GM19468 (cell line): ENCODE results near the gene CCDC159.
"Not testable (repeated sequence)": the region's sequence is repeated elsewhere in the genome, so short reads cannot be mapped to it uniquely, and the experiment has no call there.

Source experiments
- ATAC-seq: cut with Tn5 transposase; IDR thresholded peaks from one replicate; pipeline ENCODE4 v1.9.1; 2021; ENCODE audit warnings: mild to moderate bottlenecking, moderate library complexity, moderate number of reproducible peaks; ENCODE audit not compliant: unreplicated experiment; ENCODE audit errors: extremely low read depth

The CCDC159 gene

DNA sequence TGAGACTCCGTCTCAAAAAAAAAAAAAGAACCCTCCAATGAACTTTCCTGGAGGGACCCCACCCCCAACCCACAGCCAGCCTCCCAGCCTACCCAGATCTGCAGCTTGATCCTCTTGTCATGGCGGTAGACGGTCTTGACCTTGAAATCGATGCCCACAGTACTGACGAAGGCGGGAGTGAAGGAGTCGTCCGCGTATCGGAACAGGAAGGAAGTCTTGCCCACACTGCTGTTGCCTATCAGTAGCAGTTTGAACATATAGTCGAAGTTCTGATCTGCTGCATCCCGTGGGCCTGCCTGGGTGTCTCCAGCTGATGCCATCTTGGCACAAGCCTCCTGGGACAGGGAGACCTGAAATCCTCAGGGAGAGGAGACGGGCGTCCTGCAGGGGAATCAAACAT is 9.2 kb upstream of the CCDC159 start:
- no peak for ATAC-seq

DNA sequence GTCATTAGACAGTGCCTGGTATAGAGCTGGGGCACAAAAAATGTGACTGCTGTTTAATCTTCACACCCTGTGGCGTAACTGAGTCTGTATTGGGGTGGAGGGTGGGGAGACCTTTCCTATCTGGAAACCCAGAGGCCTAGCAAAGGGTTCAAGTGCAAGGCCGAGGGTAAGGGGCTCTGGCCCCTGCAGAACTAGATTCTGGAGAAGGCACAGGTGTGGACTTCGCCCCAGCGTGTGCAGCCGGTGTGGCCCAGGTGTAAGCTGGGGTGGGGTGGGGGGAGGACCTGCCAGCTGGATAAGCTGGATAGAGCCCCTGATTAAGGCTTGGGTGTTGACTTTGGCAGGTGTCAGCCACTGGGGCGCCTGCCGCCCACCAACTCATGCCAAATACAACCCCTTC is 8.2 kb upstream of the CCDC159 start:
- ATAC-seq: no peak

DNA sequence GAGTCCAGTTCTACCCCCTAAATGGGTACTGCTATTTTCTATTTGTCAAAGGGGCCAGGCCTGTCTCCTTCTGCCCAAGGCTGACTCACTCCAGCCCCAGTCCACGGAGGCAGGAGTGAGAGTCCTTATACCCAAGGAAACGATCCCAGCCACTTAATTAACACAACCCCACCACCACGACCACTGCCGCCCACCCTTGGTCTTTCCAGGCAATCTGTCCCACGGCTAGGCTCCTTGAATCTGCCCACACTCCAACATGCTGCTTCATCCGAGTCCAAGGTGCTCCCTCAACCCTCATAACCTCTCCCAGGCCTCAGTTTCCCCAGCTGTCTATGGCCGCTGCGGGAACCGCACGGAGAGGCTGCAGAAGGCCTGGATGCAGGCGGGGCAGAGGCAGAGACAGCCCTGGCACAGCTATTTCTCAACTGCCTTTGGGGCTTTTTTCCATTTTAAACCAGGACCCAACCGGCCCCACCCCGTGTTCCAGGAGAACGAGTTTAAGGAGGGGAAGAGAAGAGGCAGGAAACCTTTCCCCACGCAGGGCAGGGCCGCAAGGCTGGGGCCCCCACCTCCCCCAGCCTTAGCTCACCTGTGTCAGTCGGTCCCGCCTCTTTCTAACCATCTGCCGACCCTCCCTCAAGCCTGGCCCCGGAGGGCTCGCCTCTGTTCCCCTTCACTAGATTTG is 7.6 kb upstream of the CCDC159 start:
- ATAC-seq: no peak

DNA sequence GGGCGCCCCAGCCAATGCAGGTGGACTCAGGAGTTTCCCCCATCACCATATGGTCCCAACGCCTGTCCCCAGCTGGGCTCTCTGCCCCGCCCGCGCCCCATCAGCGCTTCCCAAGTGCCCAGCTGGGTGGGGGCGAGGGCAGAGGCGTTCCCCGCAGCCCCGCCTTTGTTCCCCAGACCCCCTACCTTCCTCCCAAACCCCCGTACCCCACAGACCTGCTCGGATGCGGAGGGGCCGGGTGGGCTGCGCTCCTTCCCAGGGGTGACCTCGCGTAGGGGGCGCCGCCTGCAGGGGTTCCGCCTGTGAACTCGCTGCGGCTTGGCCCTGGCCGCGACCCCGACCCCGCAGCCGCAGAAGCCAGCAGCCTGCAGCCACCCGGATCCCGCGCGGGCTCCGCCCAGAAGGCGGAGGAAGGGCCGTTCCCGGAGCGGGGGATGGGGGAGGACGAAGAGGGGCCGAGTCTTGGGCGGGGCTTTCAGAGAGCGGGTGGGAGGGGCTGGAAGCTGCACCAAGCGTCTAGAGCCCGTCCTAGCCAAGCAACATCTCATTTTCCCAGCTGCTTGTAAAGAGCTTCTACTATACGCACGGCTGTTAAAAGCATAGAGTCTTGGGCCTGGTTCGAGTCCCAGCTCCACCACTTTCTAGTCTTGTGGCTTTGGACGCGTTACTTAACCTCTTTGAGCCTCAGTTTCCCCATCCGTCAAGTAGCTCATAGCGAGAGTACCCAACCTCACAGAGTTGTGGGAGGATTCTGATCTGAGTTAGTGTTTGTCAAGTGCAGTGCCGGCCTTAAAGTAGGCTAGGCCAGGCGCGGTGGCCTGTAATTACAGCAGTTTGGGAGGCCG is 6.8 kb upstream of the CCDC159 start, which contains the start of gene RAB3D:
Gene RAB3D, minus strand, starts transcription at position 404 of the 845 bp plus-strand sequence. CDS start 2,258 bp downstream, outside the sequence.
- no peak for ATAC-seq

DNA sequence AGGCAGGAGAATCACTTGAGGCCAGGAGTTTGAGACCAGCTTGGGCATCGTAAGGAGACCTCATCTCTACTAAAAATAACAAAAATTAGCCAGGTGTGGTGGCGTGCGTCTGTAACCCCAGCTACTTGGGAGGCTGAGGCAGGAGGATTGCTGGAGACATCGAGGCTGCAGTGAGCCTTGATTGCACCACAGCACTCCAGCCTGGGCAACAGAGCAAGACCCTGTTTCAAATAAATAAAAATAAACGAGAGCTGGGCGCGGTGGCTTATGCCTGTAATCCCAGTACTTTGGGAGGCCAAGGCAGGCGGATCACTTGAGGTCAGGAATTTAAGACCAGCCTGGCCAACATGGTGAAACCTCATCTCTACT is 6.2 kb upstream of the CCDC159 start:
- not testable (repeated sequence) for ATAC-seq

DNA sequence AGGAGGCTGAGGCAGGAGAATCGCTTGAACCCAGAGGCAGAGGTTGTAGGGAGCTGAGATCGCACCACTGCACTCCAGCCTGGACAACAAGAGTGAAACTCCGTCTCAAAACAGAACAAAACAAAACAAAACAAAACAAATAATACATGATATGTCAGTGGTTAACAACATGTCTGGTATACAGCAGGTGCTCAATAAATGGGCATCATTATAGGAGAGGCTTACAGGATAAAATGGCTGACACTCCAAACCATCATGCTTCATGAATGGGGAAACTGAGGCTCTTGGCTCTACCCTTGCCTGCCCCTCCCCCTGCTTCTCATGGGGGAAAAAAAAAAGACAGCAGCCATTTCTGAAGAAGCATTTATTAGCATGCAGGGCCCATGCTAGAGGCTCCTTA is 3.9 kb upstream of the CCDC159 start:
- ATAC-seq: no peak

DNA sequence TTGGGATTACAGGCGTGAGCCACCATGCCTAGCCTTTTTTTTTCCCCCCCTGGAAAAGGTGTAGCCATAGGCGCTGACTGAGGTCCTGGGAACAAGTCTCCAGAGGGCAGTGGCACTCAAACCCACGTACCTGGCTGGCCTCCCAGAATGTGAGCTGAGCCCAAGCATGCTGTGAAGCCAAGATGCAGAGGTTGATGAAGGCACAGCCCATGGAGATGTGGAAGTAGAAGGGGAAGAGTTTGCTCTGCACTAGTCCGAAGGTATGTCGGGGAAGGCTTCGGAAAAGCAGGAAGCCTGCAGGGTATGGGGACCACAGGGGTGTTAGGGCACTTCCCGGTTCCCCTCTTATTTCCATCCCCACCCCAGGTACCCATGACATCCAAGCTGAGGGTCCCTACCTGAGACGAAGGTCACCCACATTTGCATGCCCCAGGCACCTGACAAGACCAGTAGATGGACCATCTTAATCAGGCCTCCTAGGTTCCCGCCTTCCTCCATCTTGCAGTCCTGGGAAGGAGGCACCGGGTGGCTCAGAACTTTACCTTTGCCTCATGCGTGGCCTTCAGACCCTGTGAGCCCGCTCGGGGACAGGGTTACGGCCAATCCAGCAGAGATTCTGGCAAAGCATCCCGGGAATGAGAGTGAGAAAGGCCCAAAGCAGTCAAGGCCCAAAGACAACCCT is 1.1 kb upstream of the CCDC159 start:
- ATAC-seq: no peak

DNA sequence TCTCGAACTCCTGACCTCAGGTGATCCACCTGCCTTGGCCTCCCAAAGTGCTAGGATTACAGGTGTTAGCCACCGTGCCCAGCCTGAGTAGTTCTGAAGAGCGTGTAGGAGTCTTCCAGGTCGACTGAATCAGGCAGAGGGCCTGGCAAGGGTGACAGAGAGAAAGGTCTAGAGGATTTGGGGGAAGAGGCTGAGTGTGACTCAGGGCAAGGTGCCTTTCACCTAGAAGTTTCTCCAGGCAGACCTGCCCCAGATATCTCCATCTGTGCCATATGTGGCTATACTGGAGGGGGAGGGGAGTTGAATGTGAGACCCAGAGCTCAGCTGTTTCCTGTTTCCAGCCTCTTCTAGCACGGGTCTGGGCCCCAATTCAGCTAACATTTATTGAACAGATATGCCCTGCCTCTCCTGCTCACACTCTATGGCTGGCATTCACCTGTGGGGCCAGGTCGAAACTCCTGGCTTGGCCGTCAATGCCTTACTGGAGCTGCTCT is 1.3 kb downstream of the CCDC159 start:
- no peak for ATAC-seq

DNA sequence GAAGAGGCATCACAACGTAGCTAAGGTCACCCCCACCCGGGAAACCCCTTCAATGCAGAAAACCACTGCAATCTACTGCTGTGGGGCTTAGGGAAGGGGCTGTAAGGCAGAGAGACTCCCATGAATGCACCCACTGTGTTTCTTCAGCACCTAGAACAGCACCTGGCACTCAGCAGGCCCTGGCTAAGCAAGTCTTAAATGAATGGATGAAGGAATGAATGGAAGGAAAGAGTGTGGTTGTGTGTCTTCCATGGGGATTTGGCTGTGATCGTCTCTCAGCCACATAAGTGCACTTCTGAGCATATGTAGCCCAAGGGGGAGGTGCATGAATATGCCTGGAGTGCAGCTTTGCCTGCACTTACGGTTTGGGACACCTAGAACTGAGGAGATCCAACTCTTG is 2.9 kb downstream of the CCDC159 start:
- no peak for ATAC-seq

DNA sequence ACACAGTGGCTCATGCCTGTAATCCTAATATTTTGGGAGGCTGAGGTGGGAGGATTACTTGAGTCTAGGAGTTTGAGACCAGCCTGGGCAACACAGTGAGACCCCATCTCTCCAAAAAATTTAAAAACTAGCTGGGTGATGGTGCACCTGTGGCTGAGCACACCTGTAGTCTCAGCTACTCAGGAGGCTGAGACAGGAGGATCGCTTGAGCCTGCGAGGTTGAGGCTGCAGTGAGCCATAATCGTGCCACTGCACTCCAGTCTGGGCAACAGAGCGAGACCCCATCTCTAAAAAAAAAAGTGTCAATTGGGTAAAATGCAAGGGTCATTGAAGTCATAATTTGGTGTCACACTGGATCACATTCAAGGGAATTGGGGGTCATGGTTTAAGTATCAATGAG is 7.8 kb downstream of the CCDC159 start:
- ATAC-seq: not testable (repeated sequence)

DNA sequence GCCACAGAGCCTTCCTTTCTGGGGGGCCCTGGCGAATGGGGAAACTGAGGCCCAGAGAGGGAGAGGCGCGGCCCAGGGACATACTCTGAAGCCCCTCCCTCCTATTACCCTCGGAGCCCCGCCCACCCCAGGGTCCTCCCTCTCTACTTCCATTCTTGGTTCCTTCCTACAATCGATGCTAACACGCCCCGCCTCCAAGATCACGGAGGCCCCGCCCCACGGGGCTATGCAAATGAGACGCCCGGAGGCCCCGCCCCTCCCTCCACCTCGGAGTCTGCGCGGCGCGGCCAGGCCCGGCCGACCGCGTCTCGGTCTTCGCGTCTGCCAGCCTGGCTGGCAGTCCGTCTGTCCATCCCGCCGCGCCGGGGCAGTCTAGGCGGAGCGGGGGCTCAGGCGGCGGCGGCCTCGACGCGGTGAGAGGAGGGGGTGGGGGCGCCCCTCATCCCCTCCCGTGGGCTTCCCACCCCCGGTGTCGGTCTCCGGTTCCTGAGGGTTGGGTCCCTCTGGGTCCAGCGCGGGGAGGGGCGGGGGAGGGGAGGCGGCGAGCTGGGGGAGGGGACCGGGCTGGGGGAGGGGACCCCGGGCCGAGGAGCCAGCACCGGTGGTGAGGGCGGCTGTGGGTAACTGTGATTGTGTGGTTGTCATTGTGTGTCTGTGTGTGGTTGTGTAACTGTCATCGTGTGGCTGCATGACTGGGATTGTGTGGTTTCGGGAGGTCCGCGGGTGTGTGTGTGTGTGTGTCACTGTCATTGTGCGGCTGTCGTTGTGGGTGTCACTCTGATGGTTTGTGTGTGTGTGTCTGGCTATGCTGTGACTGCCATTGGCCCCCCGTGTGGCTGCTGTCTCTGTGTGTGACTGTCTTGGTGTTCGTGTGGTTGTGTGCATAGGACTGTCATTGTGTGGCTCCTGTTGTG is 9.1 kb downstream of the CCDC159 start, which contains the start of gene PLPPR2:
Gene PLPPR2, plus strand, starts transcription at position 273 of the 914 bp plus-strand sequence. CDS start 2,242 bp downstream, outside the sequence.
- ATAC-seq: no peak

DNA sequence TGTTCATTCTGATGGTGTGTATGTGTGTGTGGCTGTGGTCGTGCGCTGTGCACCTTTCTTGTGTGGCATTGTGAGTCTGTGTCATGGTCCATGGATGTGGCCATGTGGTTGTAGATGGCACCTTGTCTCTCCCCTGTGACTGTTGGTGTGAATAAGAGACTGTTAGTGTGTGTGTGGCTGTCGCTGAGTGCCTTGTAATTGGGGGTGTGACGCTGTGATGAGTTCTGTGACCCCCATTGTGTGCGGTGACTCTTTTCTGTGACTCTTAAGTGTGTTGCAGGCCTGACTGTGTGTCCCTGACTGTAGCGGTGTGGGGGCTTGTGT is 9.7 kb downstream of the CCDC159 start:
- no peak for ATAC-seq

DNA sequence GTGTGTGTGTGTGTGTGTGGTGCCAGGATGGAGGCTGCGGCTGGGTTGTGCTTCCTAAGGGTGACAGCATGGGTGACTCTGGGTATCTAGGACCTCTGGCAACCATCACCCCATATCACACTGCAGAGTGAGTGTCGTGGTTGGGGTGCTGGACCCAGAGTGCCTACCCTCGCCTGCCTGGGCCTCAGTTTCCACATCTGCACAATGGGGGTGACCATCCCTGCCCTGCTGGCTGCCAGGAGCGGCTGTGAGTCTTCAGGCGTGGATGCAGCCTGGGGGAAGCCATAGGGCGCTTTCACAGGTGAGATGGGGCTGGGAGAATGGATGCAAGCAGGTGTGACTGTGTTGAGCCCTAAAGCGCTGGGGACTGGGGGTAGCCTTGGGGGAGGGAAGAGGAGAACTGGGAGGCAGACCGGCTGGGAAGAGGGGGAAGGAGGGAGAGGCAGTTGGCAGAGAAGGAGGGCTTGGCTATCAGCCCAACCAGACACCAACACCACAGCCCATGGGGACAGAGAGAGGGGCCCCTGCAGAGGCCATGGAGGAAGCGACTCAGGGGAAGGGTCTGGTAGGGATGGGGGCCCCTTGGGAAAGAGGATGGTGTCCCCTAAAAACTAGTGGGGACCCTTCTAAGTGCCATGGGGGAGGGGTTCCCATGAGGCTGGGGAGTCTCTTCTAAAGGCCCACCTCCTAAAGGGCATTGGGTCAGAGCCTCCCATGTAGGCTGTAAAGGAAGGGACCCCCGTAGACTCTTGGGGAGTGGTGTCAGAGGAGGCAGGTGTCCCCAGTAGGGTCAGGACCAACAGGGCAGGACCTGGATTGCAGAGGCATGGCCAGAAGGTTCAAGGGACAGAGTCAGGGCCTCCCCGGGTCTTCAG is 10.6 kb downstream of the CCDC159 start:
- no peak for ATAC-seq

DNA sequence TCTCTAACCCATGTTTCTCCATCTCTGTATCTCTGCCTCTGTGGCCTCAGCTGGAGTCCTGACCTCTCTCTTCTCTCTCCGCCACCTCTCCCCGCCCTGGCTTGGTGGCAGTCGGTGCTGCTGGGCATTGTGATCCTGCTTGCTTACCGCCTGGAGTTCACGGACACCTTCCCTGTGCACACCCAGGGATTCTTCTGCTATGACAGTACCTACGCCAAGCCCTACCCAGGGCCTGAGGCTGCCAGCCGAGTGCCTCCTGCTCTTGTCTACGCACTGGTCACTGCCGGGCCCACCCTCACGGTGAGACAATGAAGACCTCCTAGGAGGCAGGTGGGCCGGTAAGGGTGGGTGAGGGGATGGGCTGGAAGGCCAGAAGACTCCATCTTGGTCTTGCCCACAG is 13.1 kb downstream of the CCDC159 start:
- no peak for ATAC-seq

DNA sequence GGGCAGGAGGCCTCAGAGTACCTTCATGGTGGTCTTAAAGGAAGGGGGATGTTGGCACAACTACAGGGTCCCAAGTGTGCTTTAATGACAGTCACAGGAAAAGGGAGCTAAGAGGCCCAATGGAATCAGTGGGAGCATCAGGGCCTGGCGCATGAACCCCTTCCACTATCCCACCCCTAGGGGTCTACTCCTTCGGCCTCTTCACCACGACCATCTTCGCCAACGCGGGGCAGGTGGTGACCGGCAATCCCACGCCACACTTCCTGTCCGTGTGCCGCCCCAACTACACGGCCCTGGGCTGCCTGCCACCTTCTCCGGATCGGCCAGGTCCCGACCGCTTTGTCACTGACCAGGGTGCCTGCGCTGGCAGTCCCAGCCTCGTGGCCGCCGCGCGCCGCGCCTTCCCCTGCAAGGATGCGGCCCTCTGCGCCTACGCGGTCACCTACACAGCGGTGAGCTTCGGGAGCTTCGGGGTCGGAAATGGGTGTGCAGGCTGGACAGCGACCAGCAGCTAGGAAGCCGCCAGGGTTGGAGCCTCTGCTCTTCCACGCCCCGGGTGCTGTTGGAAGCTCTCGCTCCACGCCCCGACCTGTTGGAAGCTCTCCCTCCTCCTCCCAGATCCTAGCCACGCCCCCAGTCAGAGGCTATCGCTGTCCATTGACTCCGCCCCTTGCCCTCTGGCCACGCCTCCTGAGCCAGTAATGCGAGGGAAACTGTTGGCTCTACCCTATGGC is 14.9 kb downstream of the CCDC159 start:
- ATAC-seq: no peak

DNA sequence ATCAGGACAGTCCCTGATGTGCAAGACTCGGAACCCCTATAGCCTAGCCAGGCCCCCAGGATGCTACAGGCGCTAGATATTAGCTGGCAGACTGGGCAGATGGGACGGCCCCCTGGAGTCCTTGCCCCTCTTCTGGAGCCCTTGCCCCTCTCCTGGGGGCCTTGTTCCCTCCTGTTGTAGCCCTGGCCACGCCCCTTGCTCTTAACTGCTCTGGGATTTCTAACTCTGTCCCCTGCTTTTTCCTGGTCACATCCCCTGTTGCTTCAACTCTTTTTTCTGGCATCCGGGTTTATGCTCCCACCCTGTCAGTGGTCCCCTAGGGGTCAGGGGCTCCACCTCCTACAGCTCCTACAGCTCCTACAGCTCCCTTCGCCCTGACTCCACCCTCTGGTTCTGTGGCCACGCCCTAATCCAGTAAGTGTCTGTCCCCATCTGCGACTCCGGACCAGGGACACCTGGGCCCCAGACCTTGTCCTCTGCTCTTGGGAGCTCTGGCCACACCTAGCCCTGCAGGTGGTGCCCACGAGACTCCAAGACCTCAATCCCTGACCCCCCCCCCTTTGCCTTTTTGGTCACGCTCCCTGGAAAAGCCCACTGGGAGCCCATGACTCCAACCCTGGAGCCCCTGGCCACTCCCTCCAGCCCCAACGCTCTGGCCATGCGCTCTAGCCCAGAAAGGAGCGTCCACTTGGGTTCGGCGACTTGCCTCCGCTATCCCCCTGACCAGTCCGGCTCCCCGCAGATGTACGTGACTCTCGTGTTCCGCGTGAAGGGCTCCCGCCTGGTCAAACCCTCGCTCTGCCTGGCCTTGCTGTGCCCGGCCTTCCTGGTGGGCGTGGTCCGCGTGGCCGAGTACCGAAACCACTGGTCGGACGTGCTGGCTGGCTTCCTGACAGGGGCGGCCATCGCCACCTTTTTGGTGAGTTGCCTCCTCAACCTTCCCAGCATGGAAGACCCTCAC is 15.7 kb downstream of the CCDC159 start:
- ATAC-seq: no peak

DNA sequence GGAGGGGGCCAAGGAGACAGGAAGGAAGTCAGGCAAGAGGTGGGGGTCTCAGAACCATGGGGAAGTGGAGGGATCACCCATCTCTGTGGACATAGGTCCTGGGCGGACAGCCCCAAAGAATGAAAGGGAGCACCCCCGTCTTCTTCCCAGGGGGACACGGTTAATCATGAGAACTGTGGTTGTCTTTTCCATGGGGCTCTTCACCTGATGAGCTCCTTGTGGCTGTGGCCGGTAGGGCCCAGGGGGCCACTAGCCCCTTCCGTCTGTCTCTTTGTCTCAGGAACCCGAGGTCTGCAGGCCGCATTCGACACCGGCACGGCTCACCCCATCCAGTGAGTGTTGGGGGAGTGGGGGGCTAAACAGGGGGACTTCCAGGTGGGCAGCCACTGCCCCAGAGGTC is 17.6 kb downstream of the CCDC159 start:
- ATAC-seq: no peak
